ENCODE measurements around the gene QRICH2. TPM values are rescaled to one million over a fixed set of nuclear protein-coding genes. Genes with fewer than 3 reads are reported as not detected.
"Not testable (repeated sequence)": the region's sequence is repeated elsewhere in the genome, so short reads cannot be mapped to it uniquely, and the experiment has no call there.

The QRICH2 gene
- total RNA-seq, 1 donor from 2014 or later = 6.8 TPM

DNA sequence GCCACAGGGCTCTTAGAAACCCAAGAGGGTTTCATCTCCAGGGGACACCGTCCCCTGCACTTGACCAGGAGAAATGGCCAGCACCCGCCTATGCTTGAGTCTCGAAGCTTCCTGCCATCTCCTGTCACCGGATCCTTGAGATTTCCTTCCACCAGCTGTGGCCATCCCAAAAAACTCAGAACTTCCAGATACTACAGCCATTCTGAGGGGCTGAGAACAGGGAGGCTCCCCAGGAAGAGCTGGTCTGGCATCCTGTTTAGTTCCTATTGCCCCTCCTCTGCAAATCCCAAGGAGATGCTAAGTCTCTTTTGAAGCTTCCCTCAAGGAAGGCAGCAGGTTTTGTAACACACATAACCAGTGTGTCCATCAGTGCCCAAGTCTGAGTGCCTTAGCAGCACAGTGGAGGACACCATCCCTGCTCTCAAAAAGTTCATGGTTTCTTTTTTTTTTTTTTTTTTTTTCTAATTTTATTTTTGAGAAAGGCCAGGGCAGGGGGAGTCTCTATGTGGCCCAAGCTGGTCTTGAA is 41.0 kb downstream of the QRICH2 start:
- DNase-seq (ENCODE audit: extremely low read depth, low read depth, low spot score) = no peak

DNA sequence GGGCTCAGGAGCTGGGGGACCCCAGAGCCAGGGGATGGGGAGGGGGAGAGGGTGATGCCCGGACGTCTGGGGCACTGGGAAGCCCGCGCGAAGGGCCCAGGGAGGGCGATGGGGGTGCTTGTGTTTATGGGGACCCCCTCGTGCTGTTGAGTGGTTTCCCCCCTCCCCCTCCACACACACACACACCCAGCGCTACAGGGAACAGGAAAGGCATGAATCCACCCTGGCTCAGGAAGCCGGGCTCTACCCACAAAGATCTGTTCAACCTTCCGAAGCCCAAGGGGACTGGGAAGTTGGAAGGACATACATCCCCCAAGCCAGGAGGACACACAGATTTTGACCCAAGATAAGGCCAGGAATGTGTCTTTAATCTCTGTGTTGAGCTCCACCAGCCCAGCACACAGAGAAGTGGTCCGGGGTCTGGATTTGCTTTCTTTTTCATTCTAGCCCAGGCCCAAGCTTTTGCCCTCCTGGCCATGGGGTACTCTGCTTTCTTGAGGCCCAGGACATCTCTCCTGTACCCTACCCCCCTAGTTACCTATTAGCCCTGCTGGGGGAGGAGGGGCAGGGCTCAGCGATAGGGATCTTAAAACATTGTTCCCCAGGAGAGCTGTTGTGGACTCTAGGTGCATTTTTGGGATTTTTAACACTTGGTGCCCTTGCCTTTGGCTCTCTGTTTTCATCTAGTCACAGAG is 41.7 kb downstream of the QRICH2 start:
- no peak for DNase-seq (ENCODE audit: extremely low read depth, low read depth, low spot score)

DNA sequence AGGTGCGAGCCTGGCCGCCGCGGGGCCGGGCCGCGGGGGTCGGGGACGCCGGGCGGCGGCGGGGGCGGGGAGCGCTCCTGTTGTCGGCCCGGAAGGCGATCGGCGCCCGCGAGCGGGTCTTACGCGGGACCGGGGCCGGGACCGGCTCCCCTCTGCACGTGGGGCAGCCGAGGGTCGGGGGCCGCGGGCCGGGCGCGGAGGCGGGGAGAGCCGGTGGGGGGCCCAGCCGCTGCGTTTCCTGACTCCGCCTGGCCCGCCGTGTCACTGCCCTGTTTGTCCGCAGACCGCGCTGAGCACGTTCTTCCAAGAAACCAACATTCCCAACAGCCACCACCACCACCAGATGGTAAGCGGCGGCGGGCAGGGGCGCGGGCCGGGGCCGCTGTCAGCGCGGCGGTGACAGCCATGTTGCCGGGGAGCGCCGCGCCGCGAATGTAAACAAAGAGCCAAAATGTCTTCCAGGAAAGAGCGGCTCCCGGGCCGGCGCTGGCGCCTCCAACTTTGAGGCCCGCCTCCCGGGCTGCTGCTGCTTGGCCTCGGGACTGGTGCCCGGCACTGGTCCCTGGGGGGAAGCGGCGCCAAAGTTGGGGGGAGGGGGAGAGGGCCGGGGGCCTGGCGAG is 42.3 kb downstream of the QRICH2 start:
- no peak for DNase-seq (ENCODE audit: extremely low read depth, low read depth, low spot score)

DNA sequence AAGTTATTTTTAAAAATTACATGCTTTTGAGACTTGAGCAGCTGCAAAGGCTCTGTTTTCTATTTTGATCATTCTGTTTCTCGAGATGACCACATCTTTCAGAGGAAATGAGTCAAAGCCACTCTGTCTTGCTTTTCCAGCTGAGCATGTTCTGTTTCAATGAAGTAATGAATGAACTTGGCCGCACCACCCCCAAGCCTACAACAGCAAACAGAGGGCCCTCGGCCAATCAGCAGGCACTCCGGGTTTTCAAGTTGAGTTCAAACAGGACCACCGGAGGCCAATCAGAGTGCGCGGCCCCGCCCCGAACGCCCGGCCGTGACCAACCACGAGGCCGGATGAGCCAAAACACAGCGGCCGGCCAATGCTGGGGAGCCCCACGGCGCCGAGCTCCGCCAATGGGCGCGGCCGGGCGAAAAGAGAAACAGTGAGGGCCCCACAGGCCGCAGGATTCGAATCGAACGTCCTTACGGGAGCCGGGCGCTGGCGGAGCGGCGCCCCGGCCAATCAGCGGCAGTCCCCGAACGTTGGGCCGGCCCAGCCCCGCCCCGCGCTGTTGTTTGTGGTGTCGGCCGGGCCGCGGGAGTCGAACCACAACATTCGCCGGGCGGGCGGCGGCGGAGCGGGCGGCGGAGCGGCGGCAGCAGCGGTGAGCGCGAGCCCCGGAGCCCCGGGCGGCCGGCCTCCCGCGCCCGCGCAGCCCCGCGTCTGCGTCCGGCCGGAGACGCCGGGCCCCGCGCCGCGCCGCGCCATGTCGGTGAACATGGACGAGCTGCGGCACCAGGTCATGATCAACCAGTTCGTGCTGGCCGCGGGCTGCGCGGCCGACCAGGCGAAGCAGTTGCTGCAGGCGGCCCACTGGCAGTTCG is 43.1 kb downstream of the QRICH2 start, which contains the start of gene UBALD2:
Gene UBALD2 (plus strand): TSS at position 594 of the 869 bp plus-strand sequence. CDS start 158 bp downstream, at position 752.
- peak; percentile 95 for DNase-seq (ENCODE audit: extremely low read depth, low read depth, low spot score)

DNA sequence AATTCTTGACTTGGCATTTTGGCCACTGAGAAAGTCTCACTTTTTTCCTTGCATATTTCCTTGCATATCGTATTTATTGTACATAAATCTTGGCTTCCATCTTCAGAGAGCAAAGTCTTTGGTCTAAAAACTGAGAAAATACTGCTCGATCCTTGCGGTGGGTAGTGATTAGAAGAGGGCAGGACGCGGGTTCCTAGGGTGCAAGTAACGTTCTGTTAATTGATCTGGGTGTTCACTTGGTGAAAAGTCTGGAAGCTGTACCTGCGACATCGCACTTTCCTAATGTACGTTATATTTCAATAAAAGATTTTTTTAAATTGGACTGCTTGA is 43.7 kb downstream of the QRICH2 start:
- DNase-seq (ENCODE audit: extremely low read depth, low read depth, low spot score) = no peak

DNA sequence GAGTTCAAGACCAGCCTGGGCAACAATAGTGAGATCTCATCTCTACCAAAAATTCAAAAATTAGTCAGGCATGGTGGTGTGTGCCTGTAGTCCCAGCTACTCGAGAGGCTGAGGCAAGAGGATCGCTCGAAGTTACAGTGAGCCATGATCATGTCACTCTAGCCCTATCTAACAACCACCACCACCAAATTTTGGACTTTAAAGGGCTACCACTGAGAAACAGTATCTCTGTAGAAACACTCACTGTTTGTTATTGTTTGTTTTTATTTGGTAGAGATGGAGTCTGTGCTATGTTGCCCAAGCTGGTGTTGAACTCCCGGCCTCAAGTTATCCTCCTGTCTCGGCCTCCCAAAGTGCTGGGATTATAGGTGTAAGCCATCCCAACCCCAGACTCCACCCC is 44.2 kb downstream of the QRICH2 start:
- no peak for DNase-seq (ENCODE audit: extremely low read depth, low read depth, low spot score)

DNA sequence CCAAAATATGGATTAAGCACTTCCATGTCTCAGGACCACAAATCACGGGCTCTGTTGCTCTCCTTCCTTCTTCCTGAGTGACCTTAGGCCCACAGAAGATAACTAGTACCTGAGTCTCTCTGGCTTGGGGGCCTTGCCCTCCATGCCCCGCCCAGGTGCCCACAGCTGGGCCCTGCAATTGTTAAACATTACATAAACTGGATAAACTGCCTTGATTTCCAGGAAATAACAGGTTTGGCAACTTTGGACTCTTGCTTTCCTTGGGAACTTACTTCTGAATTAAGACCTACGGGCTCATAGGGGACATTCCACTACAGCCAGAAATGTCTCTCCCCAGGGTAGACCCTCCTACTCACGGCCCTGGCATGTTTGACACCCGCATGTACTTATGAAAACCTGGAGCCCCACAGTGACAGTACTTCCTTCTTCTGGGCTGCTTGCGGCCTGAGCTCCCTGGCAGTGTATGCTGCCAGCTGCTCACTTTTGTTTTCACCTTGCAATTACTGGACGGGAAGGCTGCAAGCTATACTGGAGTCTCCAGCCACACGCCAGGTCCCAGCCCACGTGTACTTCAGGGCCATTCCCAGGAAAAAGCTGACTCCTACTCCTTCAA is 45.2 kb downstream of the QRICH2 start:
- DNase-seq (ENCODE audit: extremely low read depth, low read depth, low spot score) = no peak

DNA sequence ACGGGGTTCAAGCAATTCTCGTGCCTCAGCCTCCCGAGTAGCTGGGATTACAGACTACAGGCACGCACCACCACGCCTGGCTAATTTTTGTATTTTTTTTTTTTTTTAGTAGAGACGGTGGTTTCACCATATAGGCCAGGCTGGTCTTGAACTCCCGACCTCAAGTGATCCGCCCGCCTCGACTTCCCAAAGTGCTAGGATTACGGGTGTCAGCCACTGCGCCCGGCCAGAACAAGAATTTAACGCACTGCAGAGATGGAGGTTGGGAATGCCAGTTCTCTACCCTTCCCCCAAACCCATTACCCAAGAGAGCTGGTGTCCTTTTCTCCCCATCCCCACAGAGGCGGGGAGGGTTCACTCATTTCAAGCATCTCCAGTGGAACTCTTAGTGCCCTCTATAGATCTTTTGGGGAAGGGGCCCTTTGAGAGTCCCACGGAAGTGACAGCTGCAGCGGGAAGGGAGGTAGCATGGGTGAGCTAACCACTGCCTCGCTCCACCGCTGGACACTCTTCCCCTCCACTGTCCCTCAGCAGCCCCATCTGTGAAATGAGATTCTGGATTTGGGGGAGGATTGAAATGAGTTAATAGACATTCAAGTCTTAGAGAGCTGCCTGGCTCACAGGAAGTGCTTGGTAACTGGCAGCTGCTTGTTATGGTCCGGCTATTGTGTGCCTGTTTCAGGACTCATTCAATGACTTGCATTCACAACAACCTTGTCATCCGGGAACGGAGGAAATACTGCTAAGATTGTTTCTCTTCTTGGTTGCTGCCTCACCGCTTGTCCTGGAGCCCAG is 46.5 kb downstream of the QRICH2 start:
- DNase-seq (ENCODE audit: extremely low read depth, low read depth, low spot score) = peak; percentile 87

DNA sequence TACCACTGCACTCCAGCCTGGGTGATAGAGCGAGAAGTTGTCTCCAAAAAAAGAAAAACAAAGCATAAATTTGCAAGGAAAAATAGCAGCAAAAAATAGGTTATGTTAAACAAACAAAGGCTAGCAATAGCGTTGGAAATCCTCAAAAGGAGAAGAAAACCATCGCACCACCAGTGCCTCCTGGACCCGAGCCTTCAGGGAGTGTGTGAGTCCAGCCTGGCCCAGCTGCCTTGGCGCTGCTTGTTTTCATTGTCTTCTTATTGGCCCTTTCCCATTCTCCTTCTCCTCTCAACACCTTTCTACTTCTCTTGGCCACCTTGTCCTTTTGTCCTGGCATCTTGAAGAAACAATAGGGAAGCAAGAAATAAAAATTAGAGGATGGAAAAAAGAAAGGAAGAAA is 47.4 kb downstream of the QRICH2 start:
- no peak for DNase-seq (ENCODE audit: extremely low read depth, low read depth, low spot score)

DNA sequence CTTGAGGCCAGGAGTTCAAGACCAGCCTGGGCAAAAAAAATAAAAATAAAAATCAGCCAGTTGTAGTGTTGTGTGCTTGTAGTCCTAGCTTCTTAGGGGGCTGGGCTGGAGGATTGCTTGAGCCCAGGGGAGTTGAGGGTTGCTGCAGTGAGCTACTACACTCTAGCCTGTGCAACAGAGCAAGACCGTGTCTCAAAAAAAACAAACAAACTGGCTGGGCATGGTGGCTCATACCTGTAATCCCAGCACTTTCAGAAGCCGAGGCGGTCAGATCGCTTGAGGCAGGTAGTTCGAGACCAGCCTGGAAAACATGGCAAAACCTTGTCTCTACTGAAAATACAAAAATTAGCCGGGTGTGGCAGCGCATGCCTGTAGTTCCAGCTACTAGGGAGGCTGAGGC is 47.9 kb downstream of the QRICH2 start:
- DNase-seq (ENCODE audit: extremely low read depth, low read depth, low spot score) = no peak

DNA sequence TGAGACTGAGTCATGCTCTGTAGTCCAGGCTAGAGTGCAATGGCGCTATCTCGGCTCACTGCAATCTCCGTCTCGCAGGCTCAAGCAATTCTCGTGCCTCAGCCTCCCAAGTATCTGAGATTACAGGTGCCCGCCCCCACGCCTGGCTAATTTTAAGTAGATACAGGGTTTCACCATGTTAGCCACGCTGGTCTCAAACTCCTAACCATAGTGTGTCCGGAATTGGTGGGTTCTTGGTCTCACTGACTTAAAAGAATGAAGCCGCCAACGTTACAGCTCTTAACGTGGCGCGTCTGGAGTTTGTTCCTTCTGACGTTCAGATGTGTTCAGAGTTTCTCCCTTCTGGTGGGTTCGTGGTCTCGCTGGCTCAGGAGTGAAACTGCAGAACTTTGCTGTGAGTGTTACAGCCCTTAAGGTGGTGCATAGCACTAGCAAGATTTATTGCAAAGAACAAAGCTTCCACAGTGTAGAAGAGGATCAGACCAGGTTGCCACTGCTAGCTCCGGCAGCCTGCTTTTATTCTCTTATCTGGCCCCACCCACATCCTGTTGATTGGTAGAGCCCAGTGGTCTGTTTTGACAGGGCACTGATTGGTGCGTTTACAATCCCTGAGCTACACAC is 51.5 kb downstream of the QRICH2 start:
- DNase-seq (ENCODE audit: extremely low read depth, low read depth, low spot score) = not testable (repeated sequence)

DNA sequence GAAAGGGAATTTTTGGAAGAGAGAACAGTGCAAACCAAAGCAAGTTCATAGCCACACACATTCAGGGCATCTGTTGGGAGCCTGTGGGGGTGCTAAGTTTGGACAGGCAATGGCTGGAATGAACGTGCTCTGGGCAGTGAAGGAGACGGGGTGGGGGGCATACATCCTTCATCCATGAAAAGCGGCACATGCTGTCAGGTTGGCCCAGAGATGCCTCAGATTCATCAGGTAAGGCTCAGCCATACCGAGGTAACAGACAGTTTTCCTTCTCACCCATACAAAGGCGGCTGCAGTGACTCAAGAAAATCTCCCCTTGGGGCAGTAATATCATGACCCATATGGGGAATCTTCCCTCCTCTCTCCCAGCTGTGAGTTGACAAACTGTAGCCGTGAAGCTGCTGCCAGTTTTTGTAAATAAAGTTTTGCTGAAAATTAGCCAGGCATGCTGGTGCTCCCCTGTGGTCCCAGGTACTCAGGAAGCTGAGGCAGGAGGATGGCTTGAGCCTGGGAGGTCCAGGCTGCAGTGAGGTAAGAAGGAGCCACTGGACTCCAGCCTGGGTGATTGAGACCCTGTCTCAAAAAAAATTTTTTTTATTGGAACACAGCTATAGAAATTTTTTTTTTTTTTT is 52.2 kb downstream of the QRICH2 start:
- no peak for DNase-seq (ENCODE audit: extremely low read depth, low read depth, low spot score)

DNA sequence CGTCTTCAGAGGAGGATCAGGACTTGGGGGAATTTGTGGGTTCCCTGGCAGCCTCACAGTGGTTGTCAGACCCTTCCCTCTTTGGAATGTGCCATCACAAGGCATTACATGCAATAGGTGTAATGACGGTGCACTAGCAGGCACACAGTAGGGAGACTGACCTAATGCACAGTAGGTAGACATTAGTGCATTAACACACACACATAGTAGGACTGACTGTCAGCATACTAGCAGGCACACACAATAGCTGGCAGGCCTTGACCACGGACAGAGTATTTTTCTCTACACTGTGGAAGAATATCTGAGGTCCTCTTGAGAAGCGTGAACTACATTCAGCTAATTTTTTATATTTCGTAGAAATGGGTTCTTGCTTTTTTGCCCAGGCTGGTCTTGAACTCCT is 53.8 kb downstream of the QRICH2 start:
- no peak for DNase-seq (ENCODE audit: extremely low read depth, low read depth, low spot score)

DNA sequence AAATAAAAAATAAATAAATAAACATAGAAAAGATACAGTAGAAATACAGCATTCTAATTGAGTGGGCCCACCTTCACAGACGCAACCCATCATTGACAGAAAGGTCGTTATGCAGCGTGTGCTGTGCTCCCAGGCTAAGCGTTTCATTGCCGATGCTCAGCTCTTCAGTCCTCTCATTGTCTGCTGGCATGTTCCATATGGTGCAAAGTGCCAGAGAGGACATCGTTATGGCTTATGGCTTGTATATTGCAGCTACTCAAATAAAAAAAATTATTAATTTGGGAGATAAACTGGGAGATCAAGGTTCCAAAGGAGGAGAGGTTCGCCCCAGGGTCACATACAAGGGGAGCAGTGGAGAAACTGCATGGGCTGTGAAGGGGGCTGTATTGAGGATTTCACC is 54.2 kb downstream of the QRICH2 start:
- DNase-seq (ENCODE audit: extremely low read depth, low read depth, low spot score) = no peak

DNA sequence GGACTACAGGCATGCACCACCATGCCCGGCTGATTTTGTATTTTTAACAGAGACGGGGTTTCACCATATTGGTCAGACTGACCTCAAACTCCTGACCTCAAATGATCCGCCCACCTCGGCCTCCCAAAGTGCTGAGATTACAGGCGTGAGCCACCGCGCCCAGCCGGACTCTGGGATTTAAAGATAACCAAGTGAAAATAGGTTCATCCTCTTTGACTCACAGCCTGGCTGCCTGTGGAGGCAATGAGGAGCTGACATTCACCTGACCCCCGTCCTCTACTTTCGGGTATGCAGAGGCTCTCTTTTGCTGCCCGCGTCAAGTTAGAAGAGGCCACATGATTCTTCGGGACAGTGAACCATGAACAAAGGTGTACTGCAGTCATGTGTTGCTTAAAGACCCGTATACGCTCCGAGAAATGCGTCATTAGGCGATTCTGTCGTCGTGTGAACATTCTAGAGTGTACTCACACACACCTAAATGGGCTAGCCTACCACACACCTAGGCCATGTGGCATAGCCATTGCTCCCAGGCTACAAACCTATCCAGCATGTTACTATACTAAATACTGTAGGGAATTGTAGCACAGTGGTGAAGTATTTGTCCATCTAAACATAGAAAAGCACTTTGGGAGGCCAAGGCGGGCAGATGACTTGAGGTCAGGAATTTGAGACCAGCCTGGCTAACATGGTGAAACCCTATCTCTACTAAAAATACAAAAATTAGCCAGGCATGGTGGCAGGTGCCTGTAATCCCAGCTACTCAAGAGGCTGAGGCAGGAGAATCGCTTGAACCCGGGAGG is 54.9 kb downstream of the QRICH2 start:
- not testable (repeated sequence) for DNase-seq (ENCODE audit: extremely low read depth, low read depth, low spot score)

DNA sequence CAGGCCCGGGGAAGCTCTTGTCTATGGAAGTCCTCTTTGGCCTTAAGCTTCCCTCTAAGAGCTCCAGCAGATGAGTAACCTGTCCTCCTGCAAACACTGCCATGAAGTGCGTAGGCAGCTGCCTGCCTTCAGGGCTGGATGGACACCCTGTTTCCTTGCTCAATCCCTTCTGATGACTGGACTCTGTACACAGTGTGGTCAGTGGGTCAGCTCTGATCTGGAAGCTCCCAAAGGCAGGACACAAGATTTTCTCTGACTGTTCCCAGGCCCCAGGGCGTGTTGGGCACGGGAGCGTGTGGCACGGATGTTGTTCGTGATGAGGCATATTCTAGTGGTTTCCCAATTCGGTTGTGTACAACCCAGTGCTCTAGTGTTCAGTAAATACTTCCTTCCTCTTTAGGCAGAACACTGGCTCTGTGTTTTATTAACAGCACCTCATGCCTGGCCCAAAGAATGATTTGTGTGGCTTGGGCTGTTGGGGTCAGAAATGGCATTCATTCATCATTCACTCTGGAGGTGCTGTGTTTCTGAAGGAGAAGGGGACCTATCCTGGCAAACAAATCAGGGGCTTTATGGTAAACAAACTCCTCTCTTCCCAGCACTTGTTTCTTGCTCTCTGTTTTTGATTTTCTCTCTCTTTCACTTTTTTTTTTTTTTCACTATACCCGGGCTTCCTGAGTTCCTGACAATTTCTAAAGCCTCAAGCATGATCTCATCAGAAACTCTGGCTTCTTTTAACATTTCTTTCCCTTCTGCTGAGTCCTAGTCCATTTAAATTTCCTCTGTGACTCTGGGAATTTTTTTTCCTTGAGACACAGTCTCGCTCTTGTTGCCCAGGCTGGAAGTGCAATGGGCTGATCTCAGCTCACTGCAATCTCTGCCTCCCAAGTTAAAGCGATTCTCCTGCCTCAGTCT is 55.8 kb downstream of the QRICH2 start:
- DNase-seq (ENCODE audit: extremely low read depth, low read depth, low spot score) = no peak

DNA sequence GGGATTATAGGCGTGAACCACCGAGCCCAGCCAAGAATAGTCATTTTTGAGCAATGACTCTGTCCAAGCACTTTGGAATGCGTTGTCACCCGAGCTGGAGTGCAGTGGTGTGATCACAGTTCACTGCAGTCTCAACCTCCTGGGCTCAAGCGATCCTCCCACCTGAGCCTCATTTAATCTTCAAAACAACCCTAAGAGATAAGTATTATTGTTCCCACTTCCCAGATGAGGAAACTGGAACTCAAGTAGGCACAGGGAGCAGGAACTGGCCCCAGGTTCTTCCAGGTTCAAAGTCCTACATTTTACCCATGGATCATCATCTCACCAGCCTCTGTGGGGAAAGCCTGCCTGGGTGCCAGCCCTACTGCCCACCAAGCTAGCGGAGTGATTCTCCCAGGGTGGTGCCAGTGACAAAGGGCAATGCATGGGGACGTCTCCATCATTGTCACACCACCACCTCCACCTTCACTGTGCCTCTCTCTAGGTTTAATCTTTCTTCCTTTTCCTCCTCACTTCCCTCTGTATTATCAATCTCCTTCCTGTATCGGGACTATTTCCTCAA is 56.5 kb downstream of the QRICH2 start:
- DNase-seq (ENCODE audit: extremely low read depth, low read depth, low spot score) = no peak

Measured in glomerular endothelial cell (primary cell).